ENCODE data around the gene TNFAIP1. TPM values are rescaled to one million over a fixed set of nuclear protein-coding genes. Genes with fewer than 3 reads are reported as not detected.
A peak's percentile ranks its signal among the peaks of the same experiment; 100 is the strongest.

The TNFAIP1 gene
- total and polyA plus RNA-seq, 4 experiments from 2014 or later: 4.1 to 32.1 (median 21.2) TPM

- peak overlapping the region; percentile 85 for H3K27ac ChIP-seq (ENCODE audit: low read depth, low read length)
- H3K4me3 ChIP-seq (ENCODE audit: low read length in 2 of 2): no peak overlapping the region
Measured at GRCh38 chr17:28370744-28371103, 35.2 kb downstream of the TNFAIP1 start.

GRCh38 chr17:28371245-28372202, 36.0 kb downstream of the TNFAIP1 start, which contains the start of gene SARM1:
Gene SARM1, plus strand, starts transcription at chr17:28371694. Its CDS starts 339 bp downstream, at chr17:28372033.
- intact Hi-C loops (cut with micrococcal nuclease): loop anchor here (1.0 kb wide), 4 partner anchors 13 to 52 kb away; partner anchors contain the start of genes IFT20, POLDIP2, TMEM97 and TNFAIP1
- Mint-ChIP-seq H3K9me3 (no peaks in the 10 kb centered on the region), H3K4me1 (peaks cover 13 to 29% (median 17%) of the 10 kb centered on the region in 4 donors), H3K36me3 (peaks cover 3% of the 10 kb centered on the region in 2 donors), H3K27ac (peak within 1 kb of the TSS; percentile 88 to 99 (median 97)), H3K4me3 (peak within 1 kb of the TSS; percentile 91 to 100 (median 96)), H3K27me3 (no peaks in the 10 kb centered on the region)
- Histone ChIP-seq H3K4me3 (ENCODE audit: low read length in 2 of 2) (peak within 1 kb of the TSS in 1 of 2 donors; percentile 81), H3K4me1 (ENCODE audit: insufficient read depth, low read length) (peaks cover 14% of the 10 kb centered on the region), H3K36me3 (ENCODE audit: insufficient read depth, low read length) (no peaks in the 10 kb centered on the region), H3K27me3 (ENCODE audit: insufficient read depth, low read length) (no peaks in the 10 kb centered on the region), H3K27ac (ENCODE audit: low read depth, low read length) (peak within 1 kb of the TSS; percentile 85), H3K9me3 (ENCODE audit: control insufficient read depth in 1 of 2, low read length in 2 of 2) (no peaks in the 10 kb centered on the region)
- DNase-seq: peak; percentile 73 to 87 (median 79)
- CTCF ChIA-PET (ENCODE audit: partially characterized antibody): interaction anchor here (1.0 to 2.3 kb wide), 3 partner anchors 11 to 13 kb away, joined by 5 to 6 read pairs (median 5); no protein-coding TSS in a partner anchor
- POLR2A ChIA-PET (ENCODE audit: partially characterized antibody): interaction anchor here (0.6 to 6.5 kb wide), 8 partner anchors 10 to 316 kb away, joined by 3 to 62 read pairs (median 4); partner anchors contain the start of genes IFT20, POLDIP2 and TNFAIP1

More at GRCh38 chr17:28370744-28371103, 35.2 kb downstream of the TNFAIP1 start:
- Mint-ChIP-seq H3K27ac (peak overlapping the region; percentile 88 to 99 (median 97)), H3K27me3 (no peaks in the 10 kb centered on the region), H3K4me1 (peaks cover 13 to 29% (median 17%) of the 10 kb centered on the region in 4 donors), H3K4me3 (peak overlapping the region; percentile 91 to 100 (median 96)), H3K36me3 (peaks cover 3% of the 10 kb centered on the region in 2 donors), H3K9me3 (no peaks in the 10 kb centered on the region)
- DNase-seq: no peak
- Histone ChIP-seq H3K27me3 (ENCODE audit: insufficient read depth, low read length) (no peaks in the 10 kb centered on the region), H3K4me1 (ENCODE audit: insufficient read depth, low read length) (peaks cover 14% of the 10 kb centered on the region), H3K36me3 (ENCODE audit: insufficient read depth, low read length) (no peaks in the 10 kb centered on the region), H3K9me3 (ENCODE audit: control insufficient read depth in 1 of 2, low read length in 2 of 2) (no peaks in the 10 kb centered on the region)
- intact Hi-C loops (cut with micrococcal nuclease): loop anchor here (1.0 kb wide), 4 partner anchors 13 to 51 kb away; partner anchors contain the start of genes IFT20, POLDIP2, TMEM97 and TNFAIP1
- POLR2A ChIA-PET (ENCODE audit: partially characterized antibody): interaction anchor here (0.9 to 6.5 kb wide), 5 partner anchors 13 to 36 kb away, joined by 3 to 62 read pairs (median 15); partner anchors contain the start of genes IFT20, POLDIP2 and TNFAIP1
- CTCF ChIA-PET (ENCODE audit: partially characterized antibody): interaction anchor here (0.9 to 2.3 kb wide), 5 partner anchors 10 to 46 kb away, joined by 3 to 6 read pairs (median 3); no protein-coding TSS in a partner anchor

- CTCF ChIA-PET (ENCODE audit: partially characterized antibody): no interaction called here
- H3K27ac Mint-ChIP-seq: peak overlapping the region in 5 of 7 donors; percentile 22 to 93 (median 66)
Measured at GRCh38 chr17:28372203-28372944, 36.8 kb downstream of the TNFAIP1 start.

GRCh38 chr17:28372945-28373274, 37.3 kb downstream of the TNFAIP1 start:
- CTCF ChIA-PET (ENCODE audit: partially characterized antibody): no interaction called here

More at GRCh38 chr17:28372203-28372944, 36.8 kb downstream of the TNFAIP1 start:
- Histone ChIP-seq H3K36me3 (ENCODE audit: insufficient read depth, low read length) (no peaks in the 10 kb centered on the region), H3K27me3 (ENCODE audit: insufficient read depth, low read length) (no peaks in the 10 kb centered on the region), H3K9me3 (ENCODE audit: control insufficient read depth in 1 of 2, low read length in 2 of 2) (no peaks in the 10 kb centered on the region), H3K4me3 (ENCODE audit: low read length in 2 of 2) (peak overlapping the region in 1 of 2 donors; percentile 81), H3K27ac (ENCODE audit: low read depth, low read length) (peak overlapping the region; percentile 85), H3K4me1 (ENCODE audit: insufficient read depth, low read length) (peaks cover 14% of the 10 kb centered on the region)
- no peaks in the 10 kb centered on the region for H3K9me3 Mint-ChIP-seq
- no peak for DNase-seq
- H3K4me3 Mint-ChIP-seq: peak overlapping the region; percentile 72 to 91 (median 74)
- H3K36me3 Mint-ChIP-seq: peaks cover 3% of the 10 kb centered on the region in 2 donors
- POLR2A ChIA-PET (ENCODE audit: partially characterized antibody): interaction anchor here (0.7 to 6.5 kb wide), 6 partner anchors 11 to 53 kb away, joined by 3 to 62 read pairs (median 10); partner anchors contain the start of genes IFT20, POLDIP2 and TNFAIP1
- intact Hi-C loops (cut with micrococcal nuclease): no loop called here
- H3K4me1 Mint-ChIP-seq: peaks cover 13 to 29% (median 17%) of the 10 kb centered on the region in 4 donors
- H3K27me3 Mint-ChIP-seq: no peaks in the 10 kb centered on the region

GRCh38 chr17:28379814-28380801, 44.5 kb downstream of the TNFAIP1 start:
- ChIA-PET CTCF (ENCODE audit: partially characterized antibody) (interaction anchor here (1.0 to 1.1 kb wide), 2 partner anchors 36 to 60 kb away, joined by 3 read pairs; no protein-coding TSS in a partner anchor), POLR2A (ENCODE audit: partially characterized antibody) (no interaction called here)
- H3K4me3 ChIP-seq (ENCODE audit: low read length in 2 of 2): no peak overlapping the region
- Mint-ChIP-seq H3K36me3 (peaks cover 4 to 9% of the 10 kb centered on the region in 2 donors), H3K27me3 (peaks cover 0 to 2% of the 10 kb centered on the region in 2 donors), H3K9me3 (no peaks in the 10 kb centered on the region), H3K27ac (peak overlapping the region in 1 of 7 donors; percentile 66), H3K4me1 (peaks cover 15 to 28% (median 19%) of the 10 kb centered on the region in 4 donors), H3K4me3 (no peak overlapping the region)
- H3K27me3 ChIP-seq (ENCODE audit: insufficient read depth, low read length): no peaks in the 10 kb centered on the region
- H3K4me1 ChIP-seq (ENCODE audit: insufficient read depth, low read length): peaks cover 12% of the 10 kb centered on the region
- no peak for DNase-seq
- H3K9me3 ChIP-seq (ENCODE audit: control insufficient read depth in 1 of 2, low read length in 2 of 2): no peaks in the 10 kb centered on the region
- no peaks in the 10 kb centered on the region for H3K36me3 ChIP-seq (ENCODE audit: insufficient read depth, low read length)
- intact Hi-C loops (cut with micrococcal nuclease): no loop called here
- no peak overlapping the region for H3K27ac ChIP-seq (ENCODE audit: low read depth, low read length)

More at GRCh38 chr17:28372945-28373274, 37.3 kb downstream of the TNFAIP1 start:
- no peaks in the 10 kb centered on the region for H3K9me3 Mint-ChIP-seq
- peaks cover 13 to 29% (median 17%) of the 10 kb centered on the region in 4 donors for H3K4me1 Mint-ChIP-seq
- H3K9me3 ChIP-seq (ENCODE audit: control insufficient read depth in 1 of 2, low read length in 2 of 2): no peaks in the 10 kb centered on the region
- intact Hi-C loops (cut with micrococcal nuclease): no loop called here
- peak overlapping the region in 1 of 2 donors; percentile 81 for H3K4me3 ChIP-seq (ENCODE audit: low read length in 2 of 2)
- H3K27ac Mint-ChIP-seq: peak overlapping the region in 3 of 7 donors; percentile 21 to 93 (median 41)
- no peaks in the 10 kb centered on the region for H3K27me3 Mint-ChIP-seq
- H3K36me3 Mint-ChIP-seq: peaks cover 3% of the 10 kb centered on the region in 2 donors
- peak overlapping the region; percentile 85 for H3K27ac ChIP-seq (ENCODE audit: low read depth, low read length)
- POLR2A ChIA-PET (ENCODE audit: partially characterized antibody): interaction anchor here (0.7 to 3.9 kb wide), 4 partner anchors 11 to 38 kb away, joined by 3 to 41 read pairs (median 10); partner anchors contain the start of genes IFT20, POLDIP2 and TNFAIP1
- peaks cover 14% of the 10 kb centered on the region for H3K4me1 ChIP-seq (ENCODE audit: insufficient read depth, low read length)
- H3K4me3 Mint-ChIP-seq: peak overlapping the region; percentile 60 to 91 (median 74)
- H3K27me3 ChIP-seq (ENCODE audit: insufficient read depth, low read length): no peaks in the 10 kb centered on the region
- no peak for DNase-seq
- H3K36me3 ChIP-seq (ENCODE audit: insufficient read depth, low read length): no peaks in the 10 kb centered on the region
